GM18498 (cell line): ENCODE results near the gene TMEM44.

Source experiments
- ATAC-seq: cut with Tn5 transposase; IDR thresholded peaks from one replicate; pipeline ENCODE4 v1.9.1; 2021; ENCODE audit warnings: mild to moderate bottlenecking, moderate library complexity; ENCODE audit not compliant: unreplicated experiment

Gene TMEM44

GRCh38 chr3:194633349-194634004, at the start of gene TMEM44:
Gene TMEM44, minus strand, starts transcription at chr3:194633419. Its CDS starts 204 bp downstream, at chr3:194633215.
- ATAC-seq, result peak; percentile 80

- ATAC-seq, result peak; percentile 61
Observed at GRCh38 chr3:194682694-194683310, 49.6 kb upstream of the TMEM44 start.

GRCh38 chr3:194682189-194682693, 49.0 kb upstream of the TMEM44 start:
- ATAC-seq, result no peak

- ATAC-seq, result no peak
Observed at GRCh38 chr3:194680888-194681615, 47.8 kb upstream of the TMEM44 start.

- no peak for ATAC-seq
Observed at GRCh38 chr3:194676471-194676870, 43.3 kb upstream of the TMEM44 start.

- ATAC-seq, result no peak
Observed at GRCh38 chr3:194675680-194676079, 42.5 kb upstream of the TMEM44 start.

GRCh38 chr3:194675081-194675640, 41.9 kb upstream of the TMEM44 start:
- no peak for ATAC-seq

- no peak for ATAC-seq
Observed at GRCh38 chr3:194673761-194674160, 40.5 kb upstream of the TMEM44 start.

GRCh38 chr3:194672876-194673275, 39.7 kb upstream of the TMEM44 start:
- no peak for ATAC-seq

- ATAC-seq, result peak; percentile 88
Observed at GRCh38 chr3:194671900-194672808, 38.9 kb upstream of the TMEM44 start, which contains the start of gene LSG1. Gene LSG1, minus strand, starts transcription at chr3:194672191. Its CDS starts 29 bp downstream, at chr3:194672162.

- peak; percentile 21 for ATAC-seq
Observed at GRCh38 chr3:194671511-194671899, 38.3 kb upstream of the TMEM44 start.

- no peak for ATAC-seq
Observed at GRCh38 chr3:194667363-194667762, 34.1 kb upstream of the TMEM44 start.

GRCh38 chr3:194664857-194665256, 31.6 kb upstream of the TMEM44 start:
- ATAC-seq, result no peak

GRCh38 chr3:194661946-194662345, 28.7 kb upstream of the TMEM44 start:
- no peak for ATAC-seq

- ATAC-seq, result no peak
Observed at GRCh38 chr3:194661374-194661773, 28.2 kb upstream of the TMEM44 start.

GRCh38 chr3:194659778-194660177, 26.6 kb upstream of the TMEM44 start:
- no peak for ATAC-seq

- no peak for ATAC-seq
Observed at GRCh38 chr3:194658477-194659242, 25.4 kb upstream of the TMEM44 start.

- ATAC-seq, result no peak
Observed at GRCh38 chr3:194657439-194657838, 24.2 kb upstream of the TMEM44 start.

GRCh38 chr3:194654443-194654842, 21.2 kb upstream of the TMEM44 start:
- ATAC-seq, result no peak

GRCh38 chr3:194647747-194648146, 14.5 kb upstream of the TMEM44 start:
- ATAC-seq, result no peak
